Kidney (tissue), 14 donors: ENCODE data around the gene VCAM1. TPM values are rescaled to one million over a fixed set of nuclear protein-coding genes. Genes with fewer than 3 reads are reported as not detected.

Experiments used
- DNase-seq, 5 donors: peaks; one replicate each; pipeline ENCODE4 v3.0.0-alpha.2; 2013 to 2020
- FAIRE-seq: peaks from 2 replicates; lab custom pipeline; 2012; peaks lifted over from hg19 to GRCh38; lab: Jason Lieb, UNC
- H3K27ac ChIP-seq, 2 donors: one replicate each; pipeline ENCODE4 v1.7.0; 2013; ENCODE audit warnings: low read depth in 2 of 2, low read length in 2 of 2, inconsistent platforms in 1 of 2
- H3K27me3 ChIP-seq: one replicate; pipeline ENCODE4 v1.7.1; 2013; ENCODE audit warnings: low read length, inconsistent platforms; ENCODE audit not compliant: control insufficient read depth, insufficient read depth
- H3K36me3 ChIP-seq, 3 donors: one replicate each; pipeline versions ENCODE4 v1.7.0 to v1.7.1; 2013; ENCODE audit warnings: low read length in 3 of 3, control low read depth in 1 of 3, inconsistent platforms in 1 of 3; ENCODE audit not compliant: insufficient read depth in 3 of 3, control insufficient read depth in 2 of 3
- H3K4me1 ChIP-seq, 3 donors: one replicate each; pipeline versions ENCODE4 v1.7.0 to v1.7.1; 2013; ENCODE audit warnings: low read length in 3 of 3, inconsistent platforms in 1 of 3, low read depth in 1 of 3; ENCODE audit not compliant: control insufficient read depth in 2 of 3, insufficient read depth in 2 of 3
- H3K4me3 ChIP-seq, 3 donors: one replicate each; pipeline versions ENCODE4 v1.7.0 to v1.8.1; 2013; ENCODE audit warnings: low read length in 3 of 3, control low read depth in 1 of 3, inconsistent platforms in 1 of 3
- H3K9ac ChIP-seq, 3 donors: one replicate each; pipeline versions ENCODE4 v1.7.0 to v1.7.1; 2013; ENCODE audit warnings: low read length in 3 of 3, control low read depth in 1 of 3, inconsistent platforms in 1 of 3
- H3K9me3 ChIP-seq, 3 donors: one replicate each; pipeline versions ENCODE4 v1.7.0 to v1.7.1; 2013; ENCODE audit warnings: low read length in 3 of 3, control low read depth in 1 of 3, inconsistent platforms in 1 of 3; ENCODE audit not compliant: control insufficient read depth in 2 of 3, insufficient read depth in 1 of 3
- intact Hi-C: fragments of 100-400 bp; cut with DNase I; formaldehyde crosslinking; loops from one replicate; pipeline ENCODE4 v1.11.1; 2022
- polyA plus RNA-seq: library from polyadenylated mRNA; stranded (reverse); fragments of 350-450 nt; fragmentation: Illumina TruSeq; extraction: RNeasy Lipid Tissue Mini Kit (QIAGEN cat#74804); gene quantifications from one replicate; pipeline ENCODE4 v1.2.3, GENCODE V29; 2014; ENCODE audit warnings: low read depth, low replicate concordance; ENCODE audit not compliant: insufficient read depth
- total RNA-seq: library from RNA; stranded (reverse); fragmentation: NEBNext Ultra II Directional; extraction: Animal tissue kit (Norgen Biotek cat#: 25700); gene quantifications from one replicate; pipeline ENCODE4 v1.2.1, GENCODE V29; 2021
- TF ChIP-seq, protein P1 (sequence below): IDR thresholded peaks from 3 replicates; pipeline ENCODE4 v1.5.1; 2012; ENCODE audit warnings: mild to moderate bottlenecking, moderate library complexity, borderline replicate concordance; ENCODE audit not compliant: insufficient read depth; ENCODE audit errors: extremely low read depth
- donor health status: control.
- donor health status: control.
- donor health status: control.
- donor health status: control.
- donor health status: control.
- donor health status: DM: yes; HTN: yes; CAD: no.
- donor health status: Normal renal cell carcinoma (clear cell type).

The VCAM1 gene
- total and polyA plus RNA-seq, 2 donors from 2014 or later = 46.0 to 539 TPM

DNA sequence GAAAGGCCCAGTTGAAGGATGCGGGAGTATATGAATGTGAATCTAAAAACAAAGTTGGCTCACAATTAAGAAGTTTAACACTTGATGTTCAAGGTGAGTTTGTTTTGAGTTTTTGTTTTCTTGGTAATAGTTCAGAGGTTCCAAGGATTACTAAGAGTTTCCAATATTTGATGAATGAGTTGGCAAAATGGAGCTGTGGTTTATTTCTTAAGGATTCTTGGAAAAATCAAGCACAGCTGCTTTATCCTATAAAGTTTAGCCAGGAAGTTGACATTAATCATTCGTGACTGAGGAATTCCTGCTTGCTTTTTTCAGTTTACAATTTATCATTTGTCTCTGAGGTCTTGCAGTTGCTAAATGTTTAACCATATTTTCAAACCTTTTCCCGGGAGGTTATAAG lies 15.1 kb downstream of the VCAM1 start:
- H3K4me1 ChIP-seq = peaks cover 0 to 9% (median 0%) of the 10 kb centered on the region in 3 donors
- peaks cover 3 to 5% (median 4%) of the 10 kb centered on the region in 3 donors for H3K36me3 ChIP-seq
- DNase-seq (peak in 2 of 5 donors; percentile 64 to 85), FAIRE-seq (peak; percentile 77)
- no peak overlapping the region for H3K9ac ChIP-seq
- no peaks in the 10 kb centered on the region for H3K27me3 ChIP-seq
- no peaks in the 10 kb centered on the region for H3K9me3 ChIP-seq
- intact Hi-C loops = no loop called here
- no peak overlapping the region for H3K27ac ChIP-seq
- TF ChIP-seq, protein P1, sequence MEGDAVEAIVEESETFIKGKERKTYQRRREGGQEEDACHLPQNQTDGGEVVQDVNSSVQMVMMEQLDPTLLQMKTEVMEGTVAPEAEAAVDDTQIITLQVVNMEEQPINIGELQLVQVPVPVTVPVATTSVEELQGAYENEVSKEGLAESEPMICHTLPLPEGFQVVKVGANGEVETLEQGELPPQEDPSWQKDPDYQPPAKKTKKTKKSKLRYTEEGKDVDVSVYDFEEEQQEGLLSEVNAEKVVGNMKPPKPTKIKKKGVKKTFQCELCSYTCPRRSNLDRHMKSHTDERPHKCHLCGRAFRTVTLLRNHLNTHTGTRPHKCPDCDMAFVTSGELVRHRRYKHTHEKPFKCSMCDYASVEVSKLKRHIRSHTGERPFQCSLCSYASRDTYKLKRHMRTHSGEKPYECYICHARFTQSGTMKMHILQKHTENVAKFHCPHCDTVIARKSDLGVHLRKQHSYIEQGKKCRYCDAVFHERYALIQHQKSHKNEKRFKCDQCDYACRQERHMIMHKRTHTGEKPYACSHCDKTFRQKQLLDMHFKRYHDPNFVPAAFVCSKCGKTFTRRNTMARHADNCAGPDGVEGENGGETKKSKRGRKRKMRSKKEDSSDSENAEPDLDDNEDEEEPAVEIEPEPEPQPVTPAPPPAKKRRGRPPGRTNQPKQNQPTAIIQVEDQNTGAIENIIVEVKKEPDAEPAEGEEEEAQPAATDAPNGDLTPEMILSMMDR = no peak
- no peak overlapping the region for H3K4me3 ChIP-seq

- no peak overlapping the region for H3K27ac ChIP-seq
- no peak overlapping the region for H3K9ac ChIP-seq
- no peak for FAIRE-seq
- H3K9me3 ChIP-seq = no peaks in the 10 kb centered on the region
- no peak overlapping the region for H3K4me3 ChIP-seq
- H3K4me1 ChIP-seq = peaks cover 0 to 9% (median 0%) of the 10 kb centered on the region in 3 donors
- peaks cover 3 to 4% (median 4%) of the 10 kb centered on the region in 3 donors for H3K36me3 ChIP-seq
- no peak for DNase-seq
- H3K27me3 ChIP-seq = no peaks in the 10 kb centered on the region
- TF ChIP-seq, protein P1 = no peak
- intact Hi-C loops = no loop called here
Observed at GRCh38 chr1:100735244-100735643, 15.7 kb downstream of the VCAM1 start.

GRCh38 chr1:100736324-100736723 lies 16.8 kb downstream of the VCAM1 start:
- H3K27me3 ChIP-seq = no peaks in the 10 kb centered on the region
- H3K4me1 ChIP-seq = peaks cover 0 to 9% (median 0%) of the 10 kb centered on the region in 3 donors
- no peak for FAIRE-seq
- intact Hi-C loops = no loop called here
- H3K36me3 ChIP-seq = peaks cover under 1 to 4% (median 2%) of the 10 kb centered on the region in 3 donors
- TF ChIP-seq, protein P1 = no peak
- H3K9me3 ChIP-seq = no peaks in the 10 kb centered on the region
- no peak overlapping the region for H3K9ac ChIP-seq
- H3K4me3 ChIP-seq = no peak overlapping the region
- no peak overlapping the region for H3K27ac ChIP-seq
- no peak for DNase-seq

DNA sequence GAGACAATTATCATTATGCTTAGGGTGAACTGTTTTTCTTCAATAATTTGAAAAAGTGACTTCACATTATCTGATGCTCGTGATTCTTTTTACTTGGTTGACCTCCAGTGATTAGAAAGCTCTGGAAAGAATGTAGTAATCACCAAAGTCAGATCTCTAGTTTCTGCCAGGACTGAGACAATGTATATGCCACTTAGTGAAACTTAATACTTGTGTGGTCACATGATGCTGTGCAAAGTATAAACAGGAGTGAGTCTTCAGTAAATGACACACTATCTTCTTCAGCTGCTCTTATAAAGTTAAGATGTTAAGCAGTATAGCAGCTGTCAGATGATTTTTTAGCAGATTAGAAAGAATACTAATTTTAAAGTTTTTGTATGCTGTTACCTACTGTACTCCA lies 17.2 kb downstream of the VCAM1 start:
- no peak overlapping the region for H3K4me3 ChIP-seq
- DNase-seq (peak in 2 of 5 donors; percentile 58 to 60), FAIRE-seq (no peak)
- H3K9ac ChIP-seq = no peak overlapping the region
- intact Hi-C loops = no loop called here
- no peaks in the 10 kb centered on the region for H3K27me3 ChIP-seq
- H3K36me3 ChIP-seq = peaks cover 0 to 2% (median 0%) of the 10 kb centered on the region in 3 donors
- H3K9me3 ChIP-seq = no peaks in the 10 kb centered on the region
- TF ChIP-seq, protein P1 = no peak
- no peak overlapping the region for H3K27ac ChIP-seq
- peaks cover 0 to 9% (median 0%) of the 10 kb centered on the region in 3 donors for H3K4me1 ChIP-seq
